Measurements from ENCODE around the gene VEGFA. TPM values are rescaled to one million over a fixed set of nuclear protein-coding genes. Genes with fewer than 3 reads are reported as not detected.
A peak's percentile ranks its signal among the peaks of the same experiment; 100 is the strongest.

VEGFA gene
- total RNA-seq, 1 donor from 2014 or later, result 120 TPM

GRCh38 chr6:43799551-43800297 is 29.7 kb downstream of the VEGFA start:
- H3K4me3 ChIP-seq (ENCODE audit: low read depth, low read length), result no peak overlapping the region
- DNase-seq (ENCODE audit: low read depth), result no peak
- TF ChIP-seq CTCF (conservative IDR thresholded peaks at IDR 0.05; ENCODE audit: low read depth, low read length), result no peak

GRCh38 chr6:43800298-43800623 is 30.2 kb downstream of the VEGFA start:
- DNase-seq (ENCODE audit: low read depth), result no peak
- no peak overlapping the region for H3K4me3 ChIP-seq (ENCODE audit: low read depth, low read length)
- TF ChIP-seq CTCF (conservative IDR thresholded peaks at IDR 0.05; ENCODE audit: low read depth, low read length), result no peak

- H3K4me3 ChIP-seq (ENCODE audit: low read depth, low read length), result no peak overlapping the region
- DNase-seq (ENCODE audit: low read depth), result no peak
- TF ChIP-seq CTCF (conservative IDR thresholded peaks at IDR 0.05; ENCODE audit: low read depth, low read length), result peak; percentile 33
Measured at GRCh38 chr6:43800746-43801494, 30.9 kb downstream of the VEGFA start.

GRCh38 chr6:43801495-43802181 is 31.6 kb downstream of the VEGFA start:
- DNase-seq (ENCODE audit: low read depth), result no peak

GRCh38 chr6:43803055-43803782 is 33.2 kb downstream of the VEGFA start:
- peak; percentile 43 for DNase-seq (ENCODE audit: low read depth)
- no peak overlapping the region for H3K4me3 ChIP-seq (ENCODE audit: low read depth, low read length)
- TF ChIP-seq CTCF (conservative IDR thresholded peaks at IDR 0.05; ENCODE audit: low read depth, low read length), result no peak

More at GRCh38 chr6:43801495-43802181, 31.6 kb downstream of the VEGFA start:
- H3K4me3 ChIP-seq (ENCODE audit: low read depth, low read length), result no peak overlapping the region
- TF ChIP-seq CTCF (conservative IDR thresholded peaks at IDR 0.05; ENCODE audit: low read depth, low read length), result no peak

- peak; percentile 94 for DNase-seq (ENCODE audit: low read depth)
- peak; percentile 14 for TF ChIP-seq CTCF (conservative IDR thresholded peaks at IDR 0.05; ENCODE audit: low read depth, low read length)
Measured at GRCh38 chr6:43803783-43804549, 34.0 kb downstream of the VEGFA start.

More at GRCh38 chr6:43803783-43804549, 34.0 kb downstream of the VEGFA start:
- no peak overlapping the region for H3K4me3 ChIP-seq (ENCODE audit: low read depth, low read length)

Data from epithelial cell of proximal tubule (primary cell).